CD4-positive, alpha-beta T cell treated with Interleukin-6 for 4 hours (primary cell): Measurements from ENCODE around the gene RITA1.
A peak's percentile ranks its signal among the peaks of the same experiment; 100 is the strongest.

ENCODE experiments used
- DNase-seq: peaks from one replicate; pipeline ENCODE4 v3.0.0-alpha.2; 2020; ENCODE audit warnings: mixed read lengths

Gene RITA1

GRCh38 chr12:113154351-113154973 is 31.1 kb upstream of the RITA1 start:
- DNase-seq, result peak; percentile 31

GRCh38 chr12:113155060-113155459 is 30.5 kb upstream of the RITA1 start:
- DNase-seq, result no peak

- no peak for DNase-seq
Observed at GRCh38 chr12:113155646-113156045, 29.9 kb upstream of the RITA1 start.

- no peak for DNase-seq
Observed at GRCh38 chr12:113157218-113157859, 28.2 kb upstream of the RITA1 start.

- DNase-seq, result no peak
Observed at GRCh38 chr12:113158439-113159203, 26.9 kb upstream of the RITA1 start.

GRCh38 chr12:113159937-113160336 is 25.6 kb upstream of the RITA1 start:
- no peak for DNase-seq

- DNase-seq, result no peak
Observed at GRCh38 chr12:113161415-113162016, 24.0 kb upstream of the RITA1 start.

GRCh38 chr12:113162102-113163029 is 23.2 kb upstream of the RITA1 start:
- DNase-seq, result no peak

- no peak for DNase-seq
Observed at GRCh38 chr12:113163030-113163360, 22.5 kb upstream of the RITA1 start.

GRCh38 chr12:113164014-113164413 is 21.5 kb upstream of the RITA1 start:
- DNase-seq, result no peak

GRCh38 chr12:113165521-113166450 is 19.7 kb upstream of the RITA1 start:
- DNase-seq, result no peak

- DNase-seq, result no peak
Observed at GRCh38 chr12:113167868-113168267, 17.7 kb upstream of the RITA1 start.

GRCh38 chr12:113169697-113170096 is 15.8 kb upstream of the RITA1 start:
- DNase-seq, result no peak

- no peak for DNase-seq
Observed at GRCh38 chr12:113170457-113170856, 15.1 kb upstream of the RITA1 start.

GRCh38 chr12:113170926-113171325 is 14.6 kb upstream of the RITA1 start:
- DNase-seq, result no peak

- DNase-seq, result no peak
Observed at GRCh38 chr12:113171543-113171942, 14.0 kb upstream of the RITA1 start.

- no peak for DNase-seq
Observed at GRCh38 chr12:113172185-113172584, 13.3 kb upstream of the RITA1 start.

GRCh38 chr12:113173081-113173698 is 12.3 kb upstream of the RITA1 start:
- no peak for DNase-seq

- peak; percentile 79 for DNase-seq
Observed at GRCh38 chr12:113174461-113175384, 10.8 kb upstream of the RITA1 start.

- DNase-seq, result no peak
Observed at GRCh38 chr12:113179023-113179422, 6.5 kb upstream of the RITA1 start.
